Cardiac septum (tissue), 1 donor: ENCODE results near the gene ABLIM3. TPM values are rescaled to one million over a fixed set of nuclear protein-coding genes. Genes with fewer than 3 reads are reported as not detected.

Source experiments
- DNase-seq: peaks from one replicate; pipeline ENCODE4 v3.0.0-alpha.2; 2020; ENCODE audit warnings: low spot score
- intact Hi-C: fragments of 100-400 bp; cut with DNase I; formaldehyde crosslinking; loops from one replicate; pipeline ENCODE4 v1.14.0; 2022
- total RNA-seq: library from RNA; stranded (reverse); fragmentation: NEBNext Ultra II Directional; extraction: Animal tissue kit (Norgen Biotek cat#: 25700); gene quantifications from one replicate; pipeline ENCODE4 v1.2.1, GENCODE V29; 2021
- donor health status: DM: no; HTN: no; CAD: no.

Gene ABLIM3
- total RNA-seq, 1 donor from 2014 or later, result 118 TPM

DNA sequence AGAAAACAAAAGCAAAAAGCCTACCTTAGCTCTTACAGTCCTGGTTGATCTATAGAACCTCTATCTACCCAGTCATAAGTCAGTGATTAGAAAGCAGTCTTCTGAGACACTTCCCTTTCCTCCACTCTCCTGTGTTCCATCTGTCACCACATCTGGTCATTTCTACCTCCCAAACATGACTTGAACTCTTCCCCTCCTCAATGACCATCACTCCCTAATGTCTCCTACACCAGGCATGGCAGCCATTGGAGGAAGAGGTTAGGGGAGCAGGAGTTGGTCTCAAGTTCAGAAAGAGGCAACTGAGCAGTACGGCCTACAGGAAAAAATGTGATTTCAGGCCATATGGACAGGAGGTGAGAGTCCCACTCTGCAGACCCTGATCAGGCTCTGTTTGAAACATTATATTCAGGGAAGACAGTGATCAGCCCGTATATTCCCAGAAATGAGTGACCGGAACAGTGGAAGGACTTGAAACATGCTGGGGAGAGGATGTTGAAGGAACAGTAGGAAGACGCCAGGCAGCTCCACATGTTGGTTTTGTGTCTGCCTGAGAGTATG, 12.0 kb downstream of the ABLIM3 start:
- intact Hi-C loops, result no loop called here
- DNase-seq, result no peak

DNA sequence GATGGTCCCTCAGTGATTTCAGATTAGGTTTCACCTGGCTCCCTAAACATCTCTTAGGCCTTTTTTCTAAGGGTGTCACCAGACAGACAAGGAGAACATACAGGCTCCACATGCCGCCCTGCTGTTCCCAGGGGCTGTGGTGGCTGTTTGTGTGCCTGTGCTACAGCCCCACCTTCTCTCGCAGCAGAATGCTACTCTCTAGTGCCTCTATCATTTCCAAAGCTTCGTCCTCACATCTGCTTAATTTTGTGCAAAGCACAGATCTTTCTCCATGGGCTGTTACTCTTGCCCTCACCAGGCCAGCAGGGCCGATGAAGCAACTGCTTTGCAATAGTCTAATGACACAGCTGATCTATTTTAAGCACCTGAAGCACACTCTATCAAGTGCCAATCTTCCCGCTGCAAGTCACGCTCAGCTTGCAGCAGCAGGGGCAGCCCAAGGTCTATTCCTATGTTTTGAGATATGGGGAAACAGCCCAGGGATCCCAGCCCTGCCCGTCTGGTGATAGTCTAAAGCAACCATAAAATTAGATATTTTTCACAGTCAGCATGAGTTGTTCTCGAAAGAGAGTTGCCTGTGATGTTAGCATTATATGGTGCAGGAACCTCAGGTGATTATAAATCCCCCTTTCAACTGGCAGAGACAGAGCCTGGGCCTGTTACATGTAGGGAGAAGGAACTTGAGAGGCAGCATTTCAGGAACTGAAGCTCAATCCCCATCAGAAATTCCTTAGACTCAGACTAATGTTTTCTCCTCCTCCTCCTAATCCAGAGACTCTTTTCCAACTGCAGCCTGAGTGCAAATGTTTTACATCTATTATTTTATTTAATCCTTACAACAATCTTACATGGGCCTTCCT, 12.7 kb downstream of the ABLIM3 start:
- intact Hi-C loops, result loop anchor here (2.0 kb wide), 1 partner anchor 21 kb away; no protein-coding TSS in a partner anchor
- no peak for DNase-seq

DNA sequence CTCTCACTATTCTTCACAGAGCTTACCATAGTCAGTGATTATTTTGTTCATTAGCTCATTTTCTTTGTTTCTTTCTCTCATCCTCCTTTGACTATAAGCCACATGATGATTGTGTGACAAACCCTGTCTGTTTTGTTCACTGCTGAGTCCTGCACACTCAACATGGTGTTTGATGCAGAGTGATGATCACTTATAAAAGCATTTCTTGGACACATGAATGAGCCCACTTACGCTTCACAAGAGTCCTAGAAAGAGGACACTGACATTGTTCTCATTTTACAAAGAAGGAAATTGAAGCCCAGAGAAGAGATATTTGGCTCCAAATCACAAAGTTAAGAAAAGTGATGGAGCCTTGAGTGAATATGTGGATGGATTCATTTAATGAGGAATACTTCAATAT, 13.4 kb downstream of the ABLIM3 start:
- no peak for DNase-seq
- intact Hi-C loops, result loop anchor here (2.0 kb wide), 1 partner anchor 20 kb away; no protein-coding TSS in a partner anchor

DNA sequence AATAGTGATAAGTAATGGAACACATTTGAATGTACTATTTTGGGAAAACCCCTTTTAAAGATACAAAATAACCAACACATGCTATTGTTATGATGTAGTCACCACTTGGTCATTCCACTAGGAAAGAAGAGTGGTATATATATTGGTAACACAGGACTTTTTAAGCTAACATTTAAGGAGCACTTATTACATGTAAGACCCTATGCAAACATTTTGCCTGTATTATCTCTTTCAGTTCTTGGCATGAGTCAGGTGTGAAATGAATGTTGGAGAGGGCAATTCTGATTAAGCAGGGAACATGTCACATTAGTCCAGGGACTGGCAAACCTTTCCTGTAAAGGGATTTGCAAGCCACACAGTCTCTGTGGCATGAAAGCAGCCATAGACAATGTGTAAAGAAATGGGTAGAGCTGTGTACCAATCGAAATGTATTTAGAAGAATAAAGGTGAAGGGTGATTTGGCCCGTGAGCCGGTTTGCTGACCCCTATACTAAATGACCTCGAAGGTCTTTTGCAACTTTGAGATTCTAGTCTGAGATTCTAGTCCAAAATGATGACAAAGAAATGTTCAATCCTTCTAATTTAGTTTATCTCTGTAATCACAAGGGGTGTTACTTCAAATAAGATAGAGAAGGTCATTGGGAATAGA, 15.3 kb downstream of the ABLIM3 start:
- DNase-seq, result no peak
- intact Hi-C loops, result no loop called here

DNA sequence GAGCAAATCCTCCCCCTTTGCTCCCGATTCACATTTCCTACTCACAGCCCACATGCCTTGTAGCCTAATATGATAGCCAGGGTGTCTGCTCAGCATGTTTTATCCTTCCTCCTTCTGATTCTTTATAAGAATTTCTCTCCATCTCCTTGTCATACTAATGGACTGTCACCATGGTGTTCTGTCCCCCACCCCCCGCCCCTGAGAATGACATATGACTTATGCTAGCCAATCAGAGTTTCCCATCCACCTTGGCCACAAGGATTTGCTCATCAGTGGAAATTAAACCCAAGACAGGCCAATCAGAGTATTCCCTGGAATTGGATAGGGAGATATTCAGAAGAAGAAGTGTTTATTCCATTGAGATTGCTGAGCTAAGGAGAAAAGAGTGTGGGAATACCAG, 16.0 kb downstream of the ABLIM3 start:
- DNase-seq, result no peak
- intact Hi-C loops, result no loop called here

DNA sequence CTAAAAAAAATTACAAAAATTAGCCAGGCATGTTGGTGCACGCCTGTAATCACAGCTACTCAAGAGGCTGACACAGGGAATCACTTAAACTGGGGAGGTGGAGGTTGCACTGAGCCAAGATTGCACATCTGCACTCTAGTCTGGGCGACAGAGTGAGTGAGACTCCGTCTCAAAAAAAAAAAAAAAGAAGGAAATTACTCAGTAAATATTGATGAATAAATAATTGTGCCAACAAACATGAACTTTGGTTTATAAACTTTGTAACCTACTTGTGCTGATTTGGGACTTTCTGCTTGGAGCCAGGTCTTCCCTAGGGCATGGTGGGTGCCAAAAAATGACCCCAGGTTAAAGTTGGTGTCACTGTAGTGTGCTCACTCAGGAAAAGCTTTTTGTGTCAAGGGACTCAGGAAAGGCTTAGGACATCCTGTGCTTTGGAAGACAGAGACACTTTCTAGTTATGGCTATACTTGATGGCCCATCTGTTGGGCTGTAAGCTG, 19.0 kb downstream of the ABLIM3 start:
- intact Hi-C loops, result no loop called here
- no peak for DNase-seq

DNA sequence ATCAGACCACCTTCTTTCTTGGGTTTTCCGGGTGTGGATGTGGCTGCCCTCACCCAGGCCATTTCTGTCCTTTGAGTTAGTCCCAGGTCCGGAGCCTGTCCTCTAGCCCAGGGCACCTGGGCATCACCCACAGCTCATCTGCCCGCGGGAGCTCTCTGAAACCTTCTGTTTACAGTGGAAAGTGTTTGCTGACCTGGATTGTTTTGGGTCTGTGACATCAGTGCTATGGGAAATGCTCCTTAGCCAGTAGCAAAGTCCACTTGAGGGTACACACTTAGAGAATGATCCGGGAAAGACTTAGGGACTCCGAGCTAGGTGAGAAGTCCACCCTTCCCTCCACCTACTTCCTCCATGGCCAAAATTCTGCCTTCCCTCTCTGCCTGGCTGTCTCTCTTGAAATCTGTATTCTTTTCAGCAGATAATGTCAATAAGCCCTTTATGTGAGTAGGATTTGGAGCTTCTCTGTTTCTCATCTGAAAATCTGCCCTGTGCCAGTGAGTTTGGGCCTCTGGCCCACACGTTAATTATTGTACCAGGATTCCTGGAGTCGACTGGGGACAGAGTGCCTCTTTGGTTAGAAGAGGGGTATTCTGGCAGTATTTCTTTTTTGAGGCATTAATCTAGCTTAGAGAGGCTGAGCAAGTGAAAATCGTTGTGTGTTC, 19.9 kb downstream of the ABLIM3 start:
- intact Hi-C loops, result no loop called here
- no peak for DNase-seq

DNA sequence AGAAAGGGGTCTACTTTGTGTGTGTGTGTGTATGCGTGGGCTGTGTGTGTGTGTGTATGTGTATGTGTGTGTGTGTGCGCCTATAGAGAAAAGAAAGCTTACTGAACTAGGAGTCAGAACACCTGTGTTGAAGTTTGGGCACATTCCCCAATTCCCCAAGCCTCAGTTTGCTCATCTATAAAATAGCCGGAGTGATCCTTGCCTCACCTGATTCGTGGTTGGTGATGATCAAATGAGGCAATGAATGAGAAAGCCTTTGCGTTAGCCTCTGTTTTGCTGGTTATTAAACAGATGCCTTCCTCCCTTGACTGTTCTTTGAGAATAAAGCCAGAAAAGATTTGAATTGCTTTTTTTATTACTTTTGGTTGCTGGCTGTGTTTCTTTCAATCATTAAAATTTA, 20.6 kb downstream of the ABLIM3 start:
- intact Hi-C loops, result no loop called here
- no peak for DNase-seq

DNA sequence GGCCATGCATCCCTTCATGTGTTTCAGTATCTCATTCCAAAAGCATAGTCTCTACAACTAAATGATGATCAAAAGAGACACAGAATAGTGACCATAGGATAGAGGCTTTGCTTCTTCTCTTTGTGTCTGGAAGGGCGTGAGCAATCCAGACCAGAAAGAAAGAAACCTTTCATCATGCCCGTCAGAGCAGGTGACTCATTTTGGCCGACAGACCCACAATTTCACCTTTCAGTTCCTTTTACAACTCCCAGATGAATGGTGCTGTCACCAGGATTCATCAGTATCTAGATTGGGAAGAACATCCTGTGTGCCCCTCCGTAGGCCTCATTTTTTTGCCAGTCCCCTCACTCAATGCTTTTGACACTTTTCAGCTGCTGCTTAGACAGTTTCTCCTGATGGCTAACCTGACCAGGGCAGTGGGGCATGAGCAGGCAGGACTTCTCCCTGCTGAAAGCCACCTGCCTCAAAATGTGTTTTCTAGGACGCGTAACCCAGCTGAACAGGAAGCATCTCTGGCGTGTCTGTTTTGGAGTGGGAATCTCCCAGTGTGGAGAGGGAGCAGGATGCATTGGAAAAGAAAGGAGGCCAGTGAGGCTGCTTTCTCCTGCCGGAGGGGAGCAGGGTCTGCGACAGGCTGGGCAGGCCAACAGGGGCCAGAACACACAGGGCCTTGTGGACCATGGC, 21.2 kb downstream of the ABLIM3 start:
- intact Hi-C loops, result no loop called here
- no peak for DNase-seq

DNA sequence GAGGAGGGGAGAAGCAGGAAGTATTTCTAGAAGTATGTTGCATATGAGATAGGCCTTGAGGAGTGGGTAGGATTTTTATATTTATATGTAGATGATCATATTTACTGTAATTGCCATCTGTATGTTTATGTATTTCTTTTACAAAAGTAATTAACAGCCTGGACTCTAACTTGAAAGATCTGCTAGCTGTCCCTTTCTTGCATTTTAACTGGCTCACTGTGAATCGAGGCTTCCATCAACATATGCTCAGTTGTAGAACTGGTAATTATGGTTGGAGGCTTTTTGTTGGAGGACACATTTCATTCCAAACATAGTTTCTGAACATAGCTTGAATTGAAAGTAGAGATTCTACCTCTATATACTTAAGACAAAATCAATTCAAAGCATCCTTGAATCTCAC, 23.4 kb downstream of the ABLIM3 start:
- DNase-seq, result no peak
- intact Hi-C loops, result no loop called here

DNA sequence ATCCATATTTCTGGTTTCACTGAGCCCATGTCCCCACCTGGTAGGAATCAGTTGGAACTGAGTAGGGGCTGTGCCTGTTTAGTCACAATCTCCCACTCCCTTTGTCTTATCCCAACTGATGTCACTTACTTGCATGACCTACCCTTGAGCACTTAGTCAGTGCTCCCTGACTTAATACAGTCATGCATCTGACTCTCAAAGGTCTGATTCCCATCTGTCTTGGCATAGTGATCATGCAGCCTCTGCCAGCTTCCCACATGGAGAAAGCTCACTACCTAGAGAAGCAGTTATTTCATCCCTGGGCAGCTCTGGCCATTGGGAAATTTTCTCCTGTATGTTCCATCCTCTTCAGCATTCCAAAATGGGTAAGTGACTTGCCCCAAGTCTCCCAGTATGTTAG, 24.8 kb downstream of the ABLIM3 start:
- DNase-seq, result no peak
- intact Hi-C loops, result no loop called here

DNA sequence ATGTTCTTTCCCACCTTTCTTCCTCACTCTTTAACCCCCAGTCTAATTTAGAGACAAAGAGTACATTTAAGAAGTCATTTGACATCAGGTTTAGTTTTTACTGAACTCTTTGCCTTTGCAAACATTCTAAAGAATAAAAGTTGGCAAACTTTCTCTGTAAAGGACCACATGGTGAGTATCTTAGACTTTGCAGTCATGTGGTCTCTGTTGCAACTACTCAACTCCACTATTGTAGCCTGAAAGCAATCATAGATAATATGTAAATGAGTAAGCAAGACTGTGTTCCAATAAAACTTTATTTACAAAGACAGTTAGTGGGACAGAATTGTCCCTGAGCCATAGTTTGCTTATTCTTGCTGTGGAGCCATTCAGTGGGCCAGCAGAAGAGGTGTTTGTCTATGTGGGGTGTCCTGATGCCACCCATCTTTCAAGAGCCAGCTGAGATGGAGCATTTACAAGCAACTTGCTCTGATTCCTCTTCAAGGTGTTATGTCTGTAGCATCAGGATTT, 25.4 kb downstream of the ABLIM3 start:
- intact Hi-C loops, result no loop called here

DNA sequence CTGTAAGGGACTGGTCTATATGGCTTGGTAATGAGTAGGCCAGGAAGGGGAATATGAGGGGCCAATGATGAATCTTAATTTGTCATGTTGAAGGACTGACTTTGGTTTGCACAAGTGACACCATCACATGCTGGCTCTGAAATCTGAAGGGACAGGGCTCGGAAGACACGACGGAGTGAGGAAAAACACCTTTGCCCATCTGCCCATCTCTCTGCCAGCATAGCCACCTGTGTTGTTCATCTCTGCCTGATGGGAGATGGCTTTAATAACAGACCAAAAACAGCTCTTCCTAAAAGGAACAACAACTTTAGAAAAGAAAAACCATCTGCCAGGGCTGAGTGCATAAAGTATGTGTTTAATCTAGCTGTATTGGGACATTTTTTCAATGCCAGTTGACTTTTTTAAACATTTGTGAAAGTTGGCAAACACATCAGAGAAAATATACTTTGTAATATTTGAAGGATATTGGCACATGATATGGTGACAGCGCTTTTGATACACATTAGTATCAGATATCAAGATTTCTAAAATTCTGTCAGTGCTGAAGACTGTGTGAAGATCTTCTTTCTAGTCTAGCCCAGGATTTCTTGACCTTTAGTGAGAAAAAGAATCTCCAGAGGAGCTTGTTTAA, 27.1 kb downstream of the ABLIM3 start:
- intact Hi-C loops, result no loop called here
- no peak for DNase-seq

More for the DNA sequence above, 25.4 kb downstream of the ABLIM3 start:
- DNase-seq, result no peak

DNA sequence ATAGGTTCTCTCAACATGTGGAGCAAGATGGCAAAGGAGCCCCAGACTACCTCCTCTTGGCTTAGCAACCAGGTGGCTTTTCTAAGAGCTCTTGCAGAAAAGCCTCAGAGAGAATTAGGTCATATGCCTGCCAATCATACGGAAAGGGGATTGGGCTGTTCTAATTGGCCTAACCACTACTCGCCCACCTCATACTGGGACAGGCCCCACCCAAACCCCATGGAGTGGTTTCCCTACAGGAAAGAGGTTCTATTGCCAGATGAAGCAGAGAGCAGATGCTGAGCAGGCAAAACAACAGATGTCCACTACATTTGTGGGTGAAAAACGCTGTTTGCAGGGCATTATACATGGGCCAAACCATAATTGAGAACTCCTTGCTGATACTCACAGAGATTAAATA, 29.0 kb downstream of the ABLIM3 start:
- DNase-seq, result no peak
- intact Hi-C loops, result no loop called here

DNA sequence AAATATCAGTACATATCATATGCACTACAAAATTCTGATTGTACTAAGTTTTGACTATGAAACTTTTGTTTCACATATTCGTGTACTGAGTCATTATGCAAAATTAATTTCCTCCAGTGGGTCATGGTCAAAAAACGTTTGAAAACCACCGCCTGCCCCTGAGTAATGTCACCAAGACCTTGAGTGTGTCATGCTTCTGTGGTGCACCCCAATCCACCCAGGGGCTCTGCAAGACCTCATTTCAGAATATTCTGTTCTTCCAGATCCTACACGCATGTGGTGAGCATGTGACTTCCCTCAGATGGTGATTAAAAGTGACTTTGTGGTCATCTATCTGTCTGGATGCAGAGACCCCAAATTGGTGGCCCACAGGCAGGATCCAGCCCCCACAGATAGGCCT, 31.0 kb downstream of the ABLIM3 start:
- intact Hi-C loops, result no loop called here
- DNase-seq, result no peak

DNA sequence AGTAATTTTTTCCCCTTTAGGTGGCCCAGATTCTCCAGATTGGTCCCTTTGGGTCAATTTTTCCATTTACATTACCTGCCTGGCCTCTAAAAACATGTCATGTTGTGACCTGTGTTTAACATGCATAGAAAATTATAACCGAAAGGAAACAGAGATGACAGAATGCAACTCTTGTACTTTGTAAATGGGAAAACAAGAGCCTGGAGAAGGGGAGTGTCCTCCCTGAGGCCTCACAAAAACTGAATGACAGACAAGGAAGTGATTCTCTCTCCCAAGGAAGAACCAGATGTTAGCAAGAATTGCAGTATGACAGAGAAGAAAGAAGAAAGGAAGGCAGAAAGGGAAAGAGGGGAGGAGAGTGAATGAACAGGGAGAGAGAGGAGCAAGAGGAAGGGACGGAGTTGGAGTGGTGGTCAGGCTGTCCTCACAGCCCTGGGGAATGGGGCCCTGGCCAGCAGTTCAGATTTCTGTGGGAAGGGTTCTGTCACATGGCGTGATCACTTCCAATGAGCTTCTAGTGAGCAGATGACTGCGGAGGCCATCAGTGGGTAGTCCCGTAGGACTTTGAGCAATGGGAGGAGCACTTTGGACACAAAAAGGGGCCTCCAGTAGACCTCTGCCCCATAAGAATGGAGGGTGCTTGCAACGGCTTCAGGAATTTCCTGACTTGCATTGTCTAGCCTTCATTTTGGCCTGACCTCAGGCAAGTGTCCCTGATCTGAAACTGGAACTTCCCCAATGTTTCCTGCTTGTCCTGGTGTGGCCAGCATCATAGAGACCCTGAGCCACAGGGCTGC, 31.6 kb downstream of the ABLIM3 start:
- DNase-seq, result no peak
- intact Hi-C loops, result no loop called here

DNA sequence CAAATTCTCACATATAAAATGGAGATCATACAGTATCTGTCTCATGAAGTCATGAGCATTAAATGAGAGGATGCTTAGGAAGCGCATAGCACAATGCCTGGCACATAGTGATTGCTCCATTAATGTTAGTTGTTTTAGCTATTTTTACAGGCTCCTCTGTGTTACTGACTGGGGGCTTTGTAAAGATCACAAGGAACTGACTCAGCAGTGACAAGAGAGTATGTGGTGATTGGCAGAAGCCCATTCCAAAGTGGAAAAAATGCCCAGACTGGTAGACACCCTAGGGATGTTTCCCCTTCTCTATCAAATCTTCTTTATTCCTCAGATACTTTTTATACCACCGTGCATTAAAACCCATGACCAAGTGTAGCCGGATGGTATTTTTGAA, 33.5 kb downstream of the ABLIM3 start:
- no peak for DNase-seq
- intact Hi-C loops, result loop anchor here (2.0 to 5.0 kb wide), 3 partner anchors 20 to 37 kb away; partner anchors contain the start of gene ABLIM3
